ENCODE results near the gene CTR9.

DNA sequence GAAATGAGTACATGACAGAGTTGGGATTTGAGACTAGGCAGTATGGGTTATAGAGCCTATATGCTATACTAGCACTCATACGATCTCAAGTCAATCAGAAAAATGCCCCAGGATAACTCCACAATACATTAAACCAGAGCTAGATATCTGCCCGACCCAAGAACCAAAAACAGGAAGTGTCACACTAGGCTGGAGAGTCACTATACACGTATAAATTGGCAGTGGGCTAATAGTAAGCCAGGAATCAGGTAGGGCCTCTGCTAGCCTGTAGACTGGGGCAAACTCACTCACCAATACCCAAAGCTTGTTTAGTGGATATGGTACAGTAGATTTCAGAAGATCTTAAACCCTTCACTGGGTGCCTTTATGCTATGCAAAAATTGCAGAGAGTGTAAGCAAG lies 73.8 kb downstream of the CTR9 start:
- TF ChIP-seq ZNF274 (IDR thresholded peaks at IDR 0.05; ENCODE audit: low read depth, low read length) (no peak), YY1 (IDR thresholded peaks at IDR 0.05; ENCODE audit: insufficient read depth, insufficient read length) (no peak), SUZ12 (IDR thresholded peaks at IDR 0.05; ENCODE audit: extremely low read depth, insufficient read depth, insufficient read length) (no peak)
